Adrenal gland (tissue), 5 donors: ENCODE measurements around the gene COL23A1.

Experiments used
- POLR2A ChIP-seq, 2 donors: fragments of 450-650 bp; IDR thresholded peaks; one replicate each; pipeline ENCODE4 v1.6.1; 2017; ENCODE audit warnings: antibody characterized with exemption in 2 of 2, mild to moderate bottlenecking in 2 of 2, moderate library complexity in 1 of 2
- TF ChIP-seq, protein P1 (sequence below), 6 experiments: fragments of 450-650 bp in 4 of 6; fragments of 200-600 bp in 2 of 6; sonication (generic) in 1 of 6; IDR thresholded peaks; 1 replicate in 5 of 6; 2 replicates in 1 of 6; pipeline versions ENCODE4 v1.5.1 to v1.8.0; 2016 to 2021; ENCODE audit warnings: antibody characterized with exemption in 6 of 6, mild to moderate bottlenecking in 2 of 6, moderate library complexity in 1 of 6
- donor health status: DM: no; HTN: no; CAD: no.

DNA sequence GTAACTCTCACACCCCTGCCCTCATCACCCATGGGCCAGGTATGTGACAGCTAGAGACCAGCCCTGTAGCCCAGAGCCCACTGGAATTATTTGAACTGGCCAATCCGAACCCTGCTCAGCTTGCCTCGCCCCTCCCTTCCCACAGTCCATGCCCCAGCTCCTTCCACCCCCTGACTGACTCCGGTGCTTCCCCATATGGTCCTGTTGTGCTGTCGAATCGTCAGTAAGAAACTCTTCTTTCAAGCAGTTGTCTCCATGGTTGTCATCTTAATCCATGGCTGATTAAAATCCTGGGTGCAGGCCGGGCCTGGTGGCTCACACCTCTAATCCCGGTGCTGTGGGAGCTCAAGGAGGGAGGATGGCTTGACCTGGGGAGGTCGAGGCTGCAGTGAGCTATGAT, 118.5 kb downstream of the COL23A1 start:
- TF ChIP-seq, protein P1, sequence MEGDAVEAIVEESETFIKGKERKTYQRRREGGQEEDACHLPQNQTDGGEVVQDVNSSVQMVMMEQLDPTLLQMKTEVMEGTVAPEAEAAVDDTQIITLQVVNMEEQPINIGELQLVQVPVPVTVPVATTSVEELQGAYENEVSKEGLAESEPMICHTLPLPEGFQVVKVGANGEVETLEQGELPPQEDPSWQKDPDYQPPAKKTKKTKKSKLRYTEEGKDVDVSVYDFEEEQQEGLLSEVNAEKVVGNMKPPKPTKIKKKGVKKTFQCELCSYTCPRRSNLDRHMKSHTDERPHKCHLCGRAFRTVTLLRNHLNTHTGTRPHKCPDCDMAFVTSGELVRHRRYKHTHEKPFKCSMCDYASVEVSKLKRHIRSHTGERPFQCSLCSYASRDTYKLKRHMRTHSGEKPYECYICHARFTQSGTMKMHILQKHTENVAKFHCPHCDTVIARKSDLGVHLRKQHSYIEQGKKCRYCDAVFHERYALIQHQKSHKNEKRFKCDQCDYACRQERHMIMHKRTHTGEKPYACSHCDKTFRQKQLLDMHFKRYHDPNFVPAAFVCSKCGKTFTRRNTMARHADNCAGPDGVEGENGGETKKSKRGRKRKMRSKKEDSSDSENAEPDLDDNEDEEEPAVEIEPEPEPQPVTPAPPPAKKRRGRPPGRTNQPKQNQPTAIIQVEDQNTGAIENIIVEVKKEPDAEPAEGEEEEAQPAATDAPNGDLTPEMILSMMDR (IDR thresholded peaks at IDR 0.05) = no peak
- TF ChIP-seq POLR2A (IDR thresholded peaks at IDR 0.05) = no peak
